IgD-negative memory B cell (primary cell): ENCODE measurements around the gene KIAA1328. TPM values are rescaled to one million over a fixed set of nuclear protein-coding genes. Genes with fewer than 3 reads are reported as not detected.

Experiments used
- H3K27ac Mint-ChIP-seq, 3 donors: one replicate each; pipeline ENCODE4 v1.8.0; 2020 to 2022; ENCODE audit warnings: mild to moderate bottlenecking in 3 of 3, mixed read lengths in 3 of 3, moderate library complexity in 1 of 3
- H3K27me3 Mint-ChIP-seq: one replicate; pipeline ENCODE4 v1.8.0; 2021; ENCODE audit warnings: mixed read lengths
- H3K36me3 Mint-ChIP-seq: one replicate; pipeline ENCODE4 v1.8.0; 2020; ENCODE audit warnings: mild to moderate bottlenecking, mixed read lengths
- H3K4me1 Mint-ChIP-seq, 3 donors: one replicate each; pipeline ENCODE4 v1.8.0; 2020 to 2022; ENCODE audit warnings: mixed read lengths in 3 of 3, mild to moderate bottlenecking in 1 of 3
- H3K4me3 Mint-ChIP-seq, 4 donors: one replicate each; pipeline ENCODE4 v1.8.0; 2020 to 2022; ENCODE audit warnings: mild to moderate bottlenecking in 4 of 4, mixed read lengths in 4 of 4, moderate library complexity in 3 of 4
- H3K9me3 Mint-ChIP-seq, 3 donors: one replicate each; pipeline ENCODE4 v1.8.0; 2020 to 2021; ENCODE audit warnings: mixed read lengths in 3 of 3, mild to moderate bottlenecking in 1 of 3
- polyA plus RNA-seq: library from polyadenylated mRNA; unstranded; fragments of 300-500 nt; fragmentation: Illumina TruSeq; gene quantifications from one replicate; pipeline ENCODE4 v1.2.3, GENCODE V29; 2021

The KIAA1328 gene
- polyA plus RNA-seq, 1 donor from 2014 or later = 12.6 TPM

GRCh38 chr18:37188016-37188791 lies 359.3 kb downstream of the KIAA1328 start:
- H3K9me3 Mint-ChIP-seq = no peaks in the 10 kb centered on the region

GRCh38 chr18:37199741-37200140 lies 370.8 kb downstream of the KIAA1328 start:
- H3K27me3 Mint-ChIP-seq = no peaks in the 10 kb centered on the region
- peaks cover 21% of the 10 kb centered on the region for H3K36me3 Mint-ChIP-seq
- H3K4me1 Mint-ChIP-seq = no peaks in the 10 kb centered on the region
- H3K9me3 Mint-ChIP-seq = peaks cover 7 to 24% (median 7%) of the 10 kb centered on the region in 3 donors
- H3K4me3 Mint-ChIP-seq = no peak overlapping the region
- H3K27ac Mint-ChIP-seq = no peak overlapping the region

More at GRCh38 chr18:37188016-37188791, 359.3 kb downstream of the KIAA1328 start:
- H3K4me1 Mint-ChIP-seq = no peaks in the 10 kb centered on the region
- no peaks in the 10 kb centered on the region for H3K36me3 Mint-ChIP-seq
- H3K27ac Mint-ChIP-seq = no peak overlapping the region
- no peak overlapping the region for H3K4me3 Mint-ChIP-seq
- H3K27me3 Mint-ChIP-seq = no peaks in the 10 kb centered on the region

- Mint-ChIP-seq H3K4me1 (no peaks in the 10 kb centered on the region), H3K9me3 (peaks cover 0 to 3% (median 0%) of the 10 kb centered on the region in 3 donors), H3K4me3 (no peak overlapping the region), H3K36me3 (peaks cover 14% of the 10 kb centered on the region), H3K27ac (no peak overlapping the region), H3K27me3 (no peaks in the 10 kb centered on the region)
These were observed 378.4 kb downstream of the KIAA1328 start for GRCh38 chr18:37207343-37207742.

- Mint-ChIP-seq H3K27me3 (peaks cover 1% of the 10 kb centered on the region), H3K4me1 (no peaks in the 10 kb centered on the region), H3K9me3 (peaks cover 0 to 9% (median 3%) of the 10 kb centered on the region in 3 donors), H3K27ac (no peak overlapping the region), H3K4me3 (no peak overlapping the region), H3K36me3 (peaks cover 8% of the 10 kb centered on the region)
These were observed 381.9 kb downstream of the KIAA1328 start for GRCh38 chr18:37210781-37211180.

DNA sequence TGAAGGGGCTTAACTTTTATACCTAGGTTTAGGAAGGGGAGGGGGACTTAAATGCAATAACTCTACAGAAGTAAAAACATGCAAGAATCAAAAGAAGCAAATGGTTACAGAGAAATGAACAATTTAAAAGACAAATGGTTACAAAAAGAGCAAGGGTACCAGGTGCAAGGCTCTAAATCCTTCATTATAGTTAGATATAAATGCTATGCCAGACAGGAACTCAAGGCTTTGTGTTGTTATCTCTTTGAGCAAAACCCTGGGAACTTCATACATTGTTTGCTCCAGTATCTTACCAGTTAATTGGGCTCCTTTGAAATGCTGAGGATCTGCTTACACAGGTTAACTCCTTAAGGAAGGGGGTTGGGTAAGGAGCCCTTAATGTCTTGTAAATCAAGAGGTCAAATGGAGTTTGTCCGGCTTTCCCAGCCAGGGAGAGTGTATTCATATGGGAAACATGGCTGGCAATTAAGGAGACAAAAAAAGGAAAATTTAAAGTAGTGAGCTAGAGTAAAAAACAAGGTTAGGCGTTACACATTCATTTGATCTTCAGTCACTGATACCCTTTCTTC lies 389.2 kb downstream of the KIAA1328 start:
- Mint-ChIP-seq H3K4me3 (no peak overlapping the region), H3K27ac (no peak overlapping the region), H3K9me3 (peaks cover 3 to 17% (median 5%) of the 10 kb centered on the region in 3 donors), H3K4me1 (peaks cover 0 to 2% (median 1%) of the 10 kb centered on the region in 3 donors), H3K36me3 (peaks cover 2% of the 10 kb centered on the region), H3K27me3 (peaks cover 2% of the 10 kb centered on the region)

GRCh38 chr18:37219257-37219656 lies 390.3 kb downstream of the KIAA1328 start:
- Mint-ChIP-seq H3K4me1 (peaks cover 0 to 4% (median 1%) of the 10 kb centered on the region in 3 donors), H3K9me3 (peaks cover 3 to 15% (median 4%) of the 10 kb centered on the region in 3 donors), H3K27me3 (peaks cover 2% of the 10 kb centered on the region), H3K27ac (no peak overlapping the region), H3K36me3 (peaks cover 2% of the 10 kb centered on the region), H3K4me3 (peak overlapping the region in 2 of 4 donors; percentile 15 to 81)

DNA sequence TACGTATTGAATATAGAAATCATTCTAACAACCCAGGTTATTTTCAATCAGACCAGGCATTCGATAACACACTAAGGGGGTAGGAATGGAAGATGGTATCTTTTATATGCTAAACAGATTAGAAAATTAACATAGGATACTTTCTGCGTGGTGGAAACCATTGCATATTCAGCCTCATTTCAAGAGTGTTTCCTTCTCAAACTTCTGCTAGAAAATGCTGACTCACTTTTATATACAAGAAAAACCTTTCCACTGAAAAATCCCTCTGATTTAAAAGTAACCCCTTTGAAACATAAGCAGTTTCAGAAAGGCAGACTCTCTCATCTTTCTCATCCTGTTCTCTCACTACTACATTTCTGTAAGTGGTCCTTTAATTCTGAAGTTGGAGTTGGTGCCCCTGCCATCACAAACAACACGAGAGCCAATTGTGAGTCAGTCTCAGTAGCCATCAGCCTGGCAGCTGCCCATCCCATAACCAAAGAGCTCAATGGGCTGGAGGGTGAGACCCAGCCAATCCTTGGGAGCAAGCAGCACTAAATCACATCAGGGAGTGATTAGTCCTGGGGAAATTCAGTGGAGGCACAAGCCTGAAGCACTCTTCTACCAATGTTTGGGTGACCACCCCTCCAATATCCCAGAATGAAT lies 393.5 kb downstream of the KIAA1328 start:
- H3K27me3 Mint-ChIP-seq = no peaks in the 10 kb centered on the region
- peaks cover 0 to under 1% (median 0%) of the 10 kb centered on the region in 3 donors for H3K9me3 Mint-ChIP-seq
- H3K4me3 Mint-ChIP-seq = no peak overlapping the region
- H3K36me3 Mint-ChIP-seq = peaks cover 2% of the 10 kb centered on the region
- H3K27ac Mint-ChIP-seq = no peak overlapping the region
- H3K4me1 Mint-ChIP-seq = peaks cover 4 to 8% (median 8%) of the 10 kb centered on the region in 3 donors

DNA sequence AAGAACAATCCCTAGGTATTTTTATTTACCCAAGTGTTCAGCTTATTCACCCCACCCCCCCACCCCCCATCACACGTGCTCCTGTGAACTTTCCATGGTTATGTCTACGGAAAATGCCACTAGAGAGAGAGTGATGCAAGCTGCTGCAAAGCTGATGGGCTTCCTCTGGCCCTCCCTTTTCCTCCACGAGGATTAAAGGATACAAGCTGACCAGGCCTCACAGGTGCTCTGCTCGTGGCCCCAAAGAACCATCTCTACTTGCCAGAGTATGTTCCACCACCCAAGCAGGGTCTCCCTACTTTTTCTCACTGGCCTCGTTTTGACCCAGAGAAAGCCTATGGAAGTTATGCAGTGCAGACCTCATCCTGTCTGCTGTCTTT lies 394.1 kb downstream of the KIAA1328 start:
- H3K36me3 Mint-ChIP-seq = peaks cover 2% of the 10 kb centered on the region
- no peak overlapping the region for H3K4me3 Mint-ChIP-seq
- peaks cover 4 to 8% (median 8%) of the 10 kb centered on the region in 3 donors for H3K4me1 Mint-ChIP-seq
- H3K27ac Mint-ChIP-seq = no peak overlapping the region
- peaks cover 0 to 4% (median 0%) of the 10 kb centered on the region in 3 donors for H3K9me3 Mint-ChIP-seq
- H3K27me3 Mint-ChIP-seq = no peaks in the 10 kb centered on the region

GRCh38 chr18:37225279-37225678 lies 396.4 kb downstream of the KIAA1328 start:
- Mint-ChIP-seq H3K4me3 (peak overlapping the region in 1 of 4 donors; percentile 17), H3K4me1 (peaks cover 6 to 8% (median 8%) of the 10 kb centered on the region in 3 donors), H3K27me3 (no peaks in the 10 kb centered on the region), H3K36me3 (peaks cover 4% of the 10 kb centered on the region), H3K9me3 (peaks cover 0 to 4% (median 0%) of the 10 kb centered on the region in 3 donors), H3K27ac (peak overlapping the region in 1 of 3 donors; percentile 23)

- Mint-ChIP-seq H3K36me3 (peaks cover 2% of the 10 kb centered on the region), H3K27ac (no peak overlapping the region), H3K27me3 (no peaks in the 10 kb centered on the region), H3K9me3 (peaks cover 0 to 4% (median 0%) of the 10 kb centered on the region in 3 donors), H3K4me3 (no peak overlapping the region), H3K4me1 (peaks cover 0 to 4% (median 2%) of the 10 kb centered on the region in 3 donors)
These were observed 401.8 kb downstream of the KIAA1328 start for GRCh38 chr18:37230768-37231167.

- H3K4me1 Mint-ChIP-seq = peaks cover 0 to 4% (median 2%) of the 10 kb centered on the region in 3 donors
- H3K4me3 Mint-ChIP-seq = no peak overlapping the region
- peaks cover 0 to 4% (median 0%) of the 10 kb centered on the region in 3 donors for H3K9me3 Mint-ChIP-seq
- no peaks in the 10 kb centered on the region for H3K27me3 Mint-ChIP-seq
- peaks cover 2% of the 10 kb centered on the region for H3K36me3 Mint-ChIP-seq
- peak overlapping the region in 1 of 3 donors; percentile 45 for H3K27ac Mint-ChIP-seq
These were observed 402.3 kb downstream of the KIAA1328 start for GRCh38 chr18:37231251-37231650.

GRCh38 chr18:37235583-37235982 lies 406.7 kb downstream of the KIAA1328 start:
- Mint-ChIP-seq H3K36me3 (no peaks in the 10 kb centered on the region), H3K4me3 (no peak overlapping the region), H3K27ac (no peak overlapping the region), H3K4me1 (no peaks in the 10 kb centered on the region), H3K27me3 (peaks cover 2% of the 10 kb centered on the region), H3K9me3 (no peaks in the 10 kb centered on the region)

GRCh38 chr18:37238282-37239108 lies 409.6 kb downstream of the KIAA1328 start:
- Mint-ChIP-seq H3K9me3 (no peaks in the 10 kb centered on the region), H3K4me3 (no peak overlapping the region), H3K4me1 (no peaks in the 10 kb centered on the region), H3K27ac (no peak overlapping the region), H3K27me3 (peaks cover 7% of the 10 kb centered on the region), H3K36me3 (no peaks in the 10 kb centered on the region)

- H3K4me3 Mint-ChIP-seq = no peak overlapping the region
- no peaks in the 10 kb centered on the region for H3K9me3 Mint-ChIP-seq
- peaks cover 2% of the 10 kb centered on the region for H3K36me3 Mint-ChIP-seq
- H3K4me1 Mint-ChIP-seq = peaks cover 0 to 2% (median 1%) of the 10 kb centered on the region in 3 donors
- peaks cover 19% of the 10 kb centered on the region for H3K27me3 Mint-ChIP-seq
- H3K27ac Mint-ChIP-seq = no peak overlapping the region
These were observed 413.2 kb downstream of the KIAA1328 start for GRCh38 chr18:37242091-37242490.
